ENCODE data around the gene PSMB7.

DNA sequence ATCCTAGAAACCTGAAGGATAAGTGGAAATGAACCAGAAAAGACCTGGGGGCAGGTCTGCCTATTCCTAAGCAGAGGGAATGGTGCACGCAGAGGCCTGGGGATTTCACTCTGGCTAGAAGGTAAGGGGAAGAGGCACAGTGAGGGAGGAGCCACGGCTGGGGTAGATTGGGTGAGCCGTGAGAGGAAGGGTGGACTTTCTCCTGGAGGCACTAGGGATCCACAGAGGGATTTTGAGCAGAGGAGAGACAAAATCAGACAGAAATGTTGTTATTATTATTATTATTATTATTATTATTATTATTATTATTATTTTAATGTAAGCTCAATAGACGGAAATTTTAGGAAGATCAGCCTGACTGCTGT is 32.0 kb upstream of the PSMB7 start:
- no peak for TF ChIP-seq CTCF (IDR thresholded peaks at IDR 0.05; ENCODE audit: borderline replicate concordance, extremely low read depth, low read length, poor library complexity, severe bottlenecking)
- TF ChIP-seq EZH2 (IDR thresholded peaks at IDR 0.05; ENCODE audit: borderline replicate concordance, low read depth, low read length, severe bottlenecking) = no peak
